LNCAP (cell line): Measurements from ENCODE around the gene CDK10.

Experiments
- TF ChIP-seq, protein P1 (sequence below): fragments of 450-650 bp; IDR thresholded peaks from 2 replicates; pipeline ENCODE4 v1.5.1; 2017; ENCODE audit warnings: mild to moderate bottlenecking

The CDK10 gene

DNA sequence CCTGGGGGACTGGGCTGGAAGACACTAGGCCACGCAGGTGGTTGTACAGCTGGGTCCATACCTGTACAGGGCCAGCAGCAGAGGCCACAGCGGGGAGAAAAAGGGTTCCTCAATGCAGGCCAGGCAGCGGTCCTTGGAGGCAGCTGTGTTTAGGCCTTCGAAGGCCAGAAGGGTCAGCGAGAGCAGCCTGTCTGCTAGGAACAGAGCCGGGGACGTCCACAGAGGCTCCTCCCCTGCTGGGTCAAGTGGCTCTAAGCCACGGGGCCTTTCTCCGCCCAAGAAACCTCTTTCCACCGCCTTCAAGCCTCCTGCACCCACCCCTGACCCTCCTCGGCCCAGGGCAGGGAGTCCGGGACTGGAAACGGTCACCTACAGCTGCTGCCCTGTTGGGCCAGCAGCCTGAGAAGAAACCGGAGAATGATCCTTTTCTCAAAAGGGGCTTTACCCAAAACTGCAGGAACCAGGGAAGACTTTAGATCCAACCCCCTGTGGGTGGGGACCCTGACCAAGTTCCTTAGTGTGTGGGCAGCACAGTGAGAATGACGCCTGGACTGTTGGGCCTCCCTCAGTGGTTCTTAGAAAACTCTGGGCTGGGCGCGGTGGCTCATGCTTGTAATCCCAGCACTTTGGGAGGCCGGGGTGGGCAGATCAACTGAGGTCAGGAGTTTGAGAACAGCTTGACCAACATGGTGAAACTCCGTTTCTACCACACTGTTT, 23.4 kb downstream of the CDK10 start:
- TF ChIP-seq, protein P1, sequence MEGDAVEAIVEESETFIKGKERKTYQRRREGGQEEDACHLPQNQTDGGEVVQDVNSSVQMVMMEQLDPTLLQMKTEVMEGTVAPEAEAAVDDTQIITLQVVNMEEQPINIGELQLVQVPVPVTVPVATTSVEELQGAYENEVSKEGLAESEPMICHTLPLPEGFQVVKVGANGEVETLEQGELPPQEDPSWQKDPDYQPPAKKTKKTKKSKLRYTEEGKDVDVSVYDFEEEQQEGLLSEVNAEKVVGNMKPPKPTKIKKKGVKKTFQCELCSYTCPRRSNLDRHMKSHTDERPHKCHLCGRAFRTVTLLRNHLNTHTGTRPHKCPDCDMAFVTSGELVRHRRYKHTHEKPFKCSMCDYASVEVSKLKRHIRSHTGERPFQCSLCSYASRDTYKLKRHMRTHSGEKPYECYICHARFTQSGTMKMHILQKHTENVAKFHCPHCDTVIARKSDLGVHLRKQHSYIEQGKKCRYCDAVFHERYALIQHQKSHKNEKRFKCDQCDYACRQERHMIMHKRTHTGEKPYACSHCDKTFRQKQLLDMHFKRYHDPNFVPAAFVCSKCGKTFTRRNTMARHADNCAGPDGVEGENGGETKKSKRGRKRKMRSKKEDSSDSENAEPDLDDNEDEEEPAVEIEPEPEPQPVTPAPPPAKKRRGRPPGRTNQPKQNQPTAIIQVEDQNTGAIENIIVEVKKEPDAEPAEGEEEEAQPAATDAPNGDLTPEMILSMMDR = no peak

DNA sequence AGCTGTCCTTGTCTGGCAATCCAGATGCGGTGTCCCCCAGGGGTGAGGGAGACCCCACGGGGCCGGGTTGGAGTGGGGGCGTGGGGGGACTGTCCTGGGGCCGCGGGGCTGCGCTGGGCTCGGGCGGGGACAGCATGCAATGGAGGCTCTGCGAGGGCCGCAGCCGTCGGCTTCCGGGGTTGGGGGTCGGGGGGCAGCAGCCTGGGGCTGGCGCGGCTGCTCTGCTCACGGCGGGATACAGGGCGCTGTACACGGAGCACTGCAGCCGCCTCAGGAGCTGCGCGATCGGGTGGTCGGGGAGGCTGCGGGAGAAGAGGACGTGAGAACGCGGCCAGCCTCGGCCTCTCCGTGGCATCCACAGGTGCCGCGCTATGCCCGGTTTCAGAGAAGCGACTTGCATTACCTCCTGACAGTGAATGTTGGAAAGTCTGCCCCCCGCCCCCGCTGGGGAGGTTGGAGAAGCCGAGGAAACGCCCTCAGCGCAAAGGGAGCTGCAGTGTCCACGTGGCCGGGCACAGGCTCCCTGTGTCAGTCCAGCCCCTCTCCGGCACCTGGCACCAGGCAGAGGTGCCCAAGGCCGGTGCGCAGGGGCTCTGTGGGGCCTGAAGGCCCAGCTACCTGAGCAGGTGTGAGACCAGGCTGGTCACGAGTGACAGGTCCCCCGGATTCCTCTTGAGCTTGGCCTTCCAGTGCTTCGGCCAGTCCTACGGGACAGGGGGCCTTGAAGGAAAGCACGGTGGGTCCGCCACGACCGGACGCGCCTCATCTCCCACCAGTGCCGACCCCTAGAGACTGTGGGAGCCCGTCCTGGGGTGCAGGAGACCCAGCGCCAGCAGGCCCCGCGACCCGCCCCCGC, 24.4 kb downstream of the CDK10 start:
- TF ChIP-seq, protein P1 = no peak

DNA sequence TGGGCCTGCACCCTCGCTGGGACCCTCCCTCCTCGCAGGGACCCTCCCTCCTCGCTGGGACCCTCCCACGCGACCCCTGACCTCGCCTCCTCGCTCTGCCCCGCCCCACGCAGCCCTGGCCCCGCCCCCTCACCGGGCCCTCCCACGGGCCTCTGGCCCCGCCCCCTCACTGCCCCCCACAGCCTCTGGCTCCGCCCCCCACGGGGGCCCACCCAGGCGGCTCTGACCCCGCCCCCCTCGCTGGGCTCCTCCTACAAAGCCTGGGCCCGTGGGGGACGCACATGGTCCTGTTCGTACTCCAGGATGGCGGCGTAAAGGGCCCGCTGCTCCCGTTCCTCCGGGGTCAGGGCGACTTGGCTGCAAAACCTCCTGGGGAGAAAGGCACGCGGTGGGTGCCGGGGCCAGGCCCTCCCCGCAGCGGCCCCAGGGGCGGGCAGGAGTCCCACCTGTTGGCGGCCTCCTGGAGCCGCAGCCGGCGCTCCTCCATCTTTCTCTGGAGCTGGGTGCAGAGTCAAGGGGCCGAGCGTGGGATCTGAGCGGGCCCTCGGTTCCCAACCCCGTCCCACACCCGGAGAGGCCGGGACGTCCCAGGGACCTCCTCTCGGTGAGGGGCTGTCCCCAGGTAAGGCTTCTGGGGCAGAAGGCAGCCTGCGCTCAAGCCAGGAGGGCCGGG, 25.2 kb downstream of the CDK10 start:
- TF ChIP-seq, protein P1 = no peak

DNA sequence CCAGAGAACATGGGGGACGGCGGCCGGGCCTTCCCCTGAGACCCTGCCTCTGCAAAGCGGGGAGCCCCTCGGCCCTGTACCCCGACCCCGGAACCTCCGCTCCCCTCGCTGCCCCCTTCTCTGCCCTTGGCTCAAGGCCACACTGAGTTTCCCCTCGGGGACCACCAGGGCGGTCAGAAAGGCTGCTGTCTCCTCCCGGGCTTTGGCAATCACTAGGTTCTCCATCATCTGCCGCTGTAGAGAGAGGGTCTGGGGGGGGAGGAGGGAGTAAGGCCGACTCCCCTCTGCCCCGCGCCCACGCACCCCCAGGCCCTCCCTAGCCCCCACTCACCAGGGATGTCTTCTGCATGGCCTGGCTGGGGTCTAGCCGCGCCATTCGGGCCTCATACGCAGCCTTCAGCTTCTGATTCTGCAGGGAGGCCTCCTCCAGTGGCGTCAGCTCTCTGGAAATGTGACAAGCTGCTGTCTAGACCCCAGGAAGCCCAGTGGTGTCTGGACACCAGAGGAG, 25.8 kb downstream of the CDK10 start:
- TF ChIP-seq, protein P1 = no peak

DNA sequence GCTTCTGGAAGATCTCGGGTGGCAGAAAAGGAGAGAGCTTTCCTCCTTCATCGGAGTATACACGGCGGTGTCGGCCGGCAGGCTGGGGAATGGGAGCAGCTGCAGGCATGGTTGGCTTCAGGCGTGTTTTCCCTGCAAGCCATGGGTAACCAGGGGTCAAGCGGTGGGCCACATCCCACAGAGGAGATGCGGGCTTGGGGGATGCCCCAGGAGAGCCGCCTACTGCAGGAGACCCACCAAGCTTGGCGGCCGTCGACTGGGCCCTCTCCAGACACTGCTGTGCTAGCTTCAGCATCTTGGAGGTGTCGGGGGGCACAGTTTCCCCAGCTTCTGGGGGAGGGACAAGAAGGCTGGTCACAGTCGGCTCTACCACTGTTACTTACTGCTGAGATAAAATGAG, 30.0 kb downstream of the CDK10 start:
- TF ChIP-seq, protein P1 = no peak

DNA sequence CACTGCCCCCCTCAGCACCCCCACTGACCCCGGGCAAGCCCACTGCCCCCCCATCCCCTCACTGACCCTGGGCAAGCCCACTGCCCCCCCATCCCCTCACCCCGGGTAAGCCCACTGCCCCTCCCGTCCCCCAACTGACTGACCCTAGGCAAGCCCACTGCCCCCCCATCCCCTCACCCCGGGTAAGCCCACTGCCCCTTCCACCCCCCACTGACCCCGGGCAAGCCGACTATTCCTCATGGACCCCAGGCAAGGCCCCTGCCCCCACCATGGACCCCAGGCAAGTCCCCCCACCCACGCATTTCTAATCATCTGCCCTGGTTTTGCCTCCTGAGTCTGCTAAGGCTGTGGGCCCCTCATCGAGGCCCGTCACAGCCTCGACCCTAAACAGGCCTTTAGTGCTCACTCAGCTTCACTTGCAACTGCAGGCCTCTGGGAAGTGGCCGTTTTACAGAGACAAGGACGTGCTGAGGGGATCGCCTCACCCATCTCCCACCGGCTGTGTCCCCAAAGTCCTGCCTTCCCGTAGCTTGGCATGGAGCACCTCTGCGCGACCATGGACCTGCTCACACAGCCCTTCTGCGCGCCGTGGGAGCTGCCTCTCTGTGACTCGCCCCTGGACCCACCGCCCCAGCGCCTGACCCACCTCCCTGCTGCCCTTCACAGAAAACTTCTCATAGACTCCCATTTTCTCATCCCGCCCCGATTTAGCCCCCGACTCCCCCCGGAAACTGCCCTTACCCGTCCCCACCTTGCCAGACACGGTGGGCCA, 30.6 kb downstream of the CDK10 start:
- TF ChIP-seq, protein P1 = no peak
